ENCODE results near the gene SEMA5A.

GRCh38 chr5:9186069-9186468, 359.8 kb downstream of the SEMA5A start:
- TF ChIP-seq EZH2 (IDR thresholded peaks at IDR 0.05; ENCODE audit: borderline replicate concordance, insufficient read depth, low read length, poor library complexity, severe bottlenecking) (no peak), EP300 (conservative IDR thresholded peaks at IDR 0.05; ENCODE audit: poor library complexity, severe bottlenecking) (no peak), POLR2AphosphoS5 (IDR thresholded peaks at IDR 0.05) (no peak), CTCF (IDR thresholded peaks at IDR 0.05; ENCODE audit: poor library complexity, severe bottlenecking) (no peak), REST (IDR thresholded peaks at IDR 0.05; ENCODE audit: borderline replicate concordance) (no peak), TAF1 (IDR thresholded peaks at IDR 0.05; ENCODE audit: low read depth) (no peak), SMC3 (conservative IDR thresholded peaks at IDR 0.05; ENCODE audit: poor library complexity) (no peak), MXI1 (conservative IDR thresholded peaks at IDR 0.05; ENCODE audit: poor library complexity, severe bottlenecking) (no peak)
